ENCODE measurements around the gene ARHGAP5.

Gene ARHGAP5

GRCh38 chr14:32167907-32168306 lies 90.8 kb downstream of the ARHGAP5 start:
- H3K27ac ChIP-seq: no peak overlapping the region
- DNase-seq (ENCODE audit: low read depth, low spot score): no peak

GRCh38 chr14:32169191-32169590 lies 92.1 kb downstream of the ARHGAP5 start:
- no peak for DNase-seq (ENCODE audit: low read depth, low spot score)
- H3K27ac ChIP-seq: no peak overlapping the region

GRCh38 chr14:32171469-32171868 lies 94.4 kb downstream of the ARHGAP5 start:
- no peak overlapping the region for H3K27ac ChIP-seq
- no peak for DNase-seq (ENCODE audit: low read depth, low spot score)

GRCh38 chr14:32183151-32184058 lies 106.3 kb downstream of the ARHGAP5 start:
- DNase-seq (ENCODE audit: low read depth, low spot score): no peak
- no peak overlapping the region for H3K27ac ChIP-seq

GRCh38 chr14:32185097-32185496 lies 108.0 kb downstream of the ARHGAP5 start:
- no peak overlapping the region for H3K27ac ChIP-seq

GRCh38 chr14:32186248-32186647 lies 109.1 kb downstream of the ARHGAP5 start:
- DNase-seq (ENCODE audit: low read depth, low spot score): no peak
- H3K27ac ChIP-seq: no peak overlapping the region

More at GRCh38 chr14:32185097-32185496, 108.0 kb downstream of the ARHGAP5 start:
- no peak for DNase-seq (ENCODE audit: low read depth, low spot score)

GRCh38 chr14:32189811-32190210 lies 112.7 kb downstream of the ARHGAP5 start:
- DNase-seq (ENCODE audit: low read depth, low spot score): no peak
- no peak overlapping the region for H3K27ac ChIP-seq

- DNase-seq (ENCODE audit: low read depth, low spot score): no peak
- H3K27ac ChIP-seq: no peak overlapping the region
Measured at GRCh38 chr14:32190673-32191072, 113.6 kb downstream of the ARHGAP5 start.

GRCh38 chr14:32192712-32193373 lies 115.7 kb downstream of the ARHGAP5 start:
- DNase-seq (ENCODE audit: low read depth, low spot score): no peak
- H3K27ac ChIP-seq: no peak overlapping the region

GRCh38 chr14:32193532-32193931 lies 116.4 kb downstream of the ARHGAP5 start:
- DNase-seq (ENCODE audit: low read depth, low spot score): no peak
- no peak overlapping the region for H3K27ac ChIP-seq

- DNase-seq (ENCODE audit: low read depth, low spot score): no peak
- no peak overlapping the region for H3K27ac ChIP-seq
Measured at GRCh38 chr14:32195636-32196035, 118.5 kb downstream of the ARHGAP5 start.

- no peak overlapping the region for H3K27ac ChIP-seq
- no peak for DNase-seq (ENCODE audit: low read depth, low spot score)
Measured at GRCh38 chr14:32197919-32198318, 120.8 kb downstream of the ARHGAP5 start.

GRCh38 chr14:32200368-32201192 lies 123.5 kb downstream of the ARHGAP5 start:
- H3K27ac ChIP-seq: no peak overlapping the region
- DNase-seq (ENCODE audit: low read depth, low spot score): no peak

GRCh38 chr14:32201193-32201815 lies 124.2 kb downstream of the ARHGAP5 start:
- no peak for DNase-seq (ENCODE audit: low read depth, low spot score)
- no peak overlapping the region for H3K27ac ChIP-seq

- DNase-seq (ENCODE audit: low read depth, low spot score): no peak
- peak within 1 kb of the TSS; percentile 58 for H3K27ac ChIP-seq
Measured at GRCh38 chr14:32201816-32202490, 124.8 kb downstream of the ARHGAP5 start, which contains the start of gene RNU6-7. RNU6-7 (plus strand) TSS chr14:32202045.

GRCh38 chr14:32202491-32202997 lies 125.4 kb downstream of the ARHGAP5 start:
- peak overlapping the region; percentile 58 for H3K27ac ChIP-seq
- no peak for DNase-seq (ENCODE audit: low read depth, low spot score)

- DNase-seq (ENCODE audit: low read depth, low spot score): no peak
- H3K27ac ChIP-seq: peak within 1 kb of the TSS; percentile 58
Measured at GRCh38 chr14:32202998-32203882, 126.1 kb downstream of the ARHGAP5 start, which contains the start of gene RNU6-8. RNU6-8 (minus strand) TSS chr14:32203269.

GRCh38 chr14:32203928-32204357 lies 126.8 kb downstream of the ARHGAP5 start:
- peak overlapping the region; percentile 58 for H3K27ac ChIP-seq
- no peak for DNase-seq (ENCODE audit: low read depth, low spot score)

Data from epithelial cell of prostate (primary cell).